Aorta (tissue), 5 donors: Measurements from ENCODE around the gene OR4D10. TPM values are rescaled to one million over a fixed set of nuclear protein-coding genes. Genes with fewer than 3 reads are reported as not detected.
"Not testable (repeated sequence)": the region's sequence is repeated elsewhere in the genome, so short reads cannot be mapped to it uniquely, and the experiment has no call there.

Experiments used
- ATAC-seq: fragments of 200-7000 bp; cut with Tn5 transposase; one replicate; pipeline ENCODE4 v1.9.1; 2022; ENCODE audit warnings: moderate library complexity; ENCODE audit not compliant: low FRiP score
- DNase-seq, 2 donors: peaks; one replicate each; pipeline ENCODE4 v3.0.0-alpha.2; 2020
- H3K27ac ChIP-seq, 2 donors: one replicate each; pipeline ENCODE4 v1.5.1; 2013; ENCODE audit warnings: low read length in 2 of 2, mild to moderate bottlenecking in 2 of 2, moderate library complexity in 2 of 2, control low read depth in 1 of 2, inconsistent platforms in 1 of 2, low read depth in 1 of 2
- H3K27me3 ChIP-seq, 2 donors: one replicate each; pipeline ENCODE4 v1.6.1; 2013; ENCODE audit warnings: control low read depth in 1 of 2, low read length in 1 of 2, mild to moderate bottlenecking in 1 of 2, moderate library complexity in 1 of 2; ENCODE audit not compliant: insufficient read depth in 2 of 2, control insufficient read depth in 1 of 2
- H3K36me3 ChIP-seq, 2 donors: one replicate each; pipeline ENCODE4 v1.6.1; 2013; ENCODE audit warnings: control low read depth in 1 of 2, low read length in 1 of 2, mild to moderate bottlenecking in 1 of 2; ENCODE audit not compliant: insufficient read depth in 2 of 2, control insufficient read depth in 1 of 2
- H3K4me1 ChIP-seq, 2 donors: one replicate each; pipeline ENCODE4 v1.6.1; 2013; ENCODE audit warnings: low read length in 2 of 2, control low read depth in 1 of 2, mild to moderate bottlenecking in 1 of 2, moderate library complexity in 1 of 2; ENCODE audit not compliant: insufficient read depth in 2 of 2, control insufficient read depth in 1 of 2
- H3K4me3 ChIP-seq, 2 donors: one replicate each; pipeline ENCODE4 v1.5.1; 2013; ENCODE audit warnings: low read length in 2 of 2, control low read depth in 1 of 2, mild to moderate bottlenecking in 1 of 2
- H3K9me3 ChIP-seq: one replicate; pipeline ENCODE4 v1.6.1; 2013; ENCODE audit warnings: mild to moderate bottlenecking, low read length; ENCODE audit not compliant: control insufficient read depth
- WGBS, 2 donors: extraction: QIAGEN DNeasy Blood & Tissue Kit; methylation state at CpG; one replicate each; pipeline ENCODE4 v1.1.7; 2013; 5-methylcytosine and 5-hydroxymethylcytosine counted together
- intact Hi-C, 2 donors: fragments of 100-400 bp; cut with DNase I; formaldehyde crosslinking; loops; one replicate each; pipeline versions ENCODE4 v1.14.2 to v1.15.0; 2022
- polyA plus RNA-seq, 2 donors: library from polyadenylated mRNA; stranded (reverse); fragments of 200-250 nt; gene quantifications; one replicate each; pipeline ENCODE4 v1.2.3, GENCODE V29; 2013
- total RNA-seq, 2 donors: library from RNA; stranded (reverse); fragmentation: NEBNext Ultra II Directional; extraction: Animal tissue kit (Norgen Biotek cat#: 25700); gene quantifications; one replicate each; pipeline ENCODE4 v1.2.1, GENCODE V29; 2021
- donor health status: healthy with polysubstance abuse.
- donor health status: Bipolar disorder and iron deficiency.
- donor health status: DM: no; HTN: no; CAD: no.
- donor health status: DM: no; HTN: no; CAD: no.
- donor health status: DM: yes; HTN: yes; CAD: no.

Gene OR4D10
- total and polyA plus RNA-seq, 4 donors: not detected

GRCh38 chr11:59510941-59511589, 38.0 kb downstream of the OR4D10 start, which contains the start of gene OR4D9:
OR4D9 (plus strand) TSS chr11:59511539; CDS start chr11:59514913, 3,374 bp downstream.
- no peak for ATAC-seq
- Histone ChIP-seq H3K9me3 (no peaks in the 10 kb centered on the region), H3K27me3 (peaks cover 0 to 3% of the 10 kb centered on the region in 2 donors), H3K4me3 (no peak within 1 kb of the TSS), H3K4me1 (no peaks in the 10 kb centered on the region), H3K36me3 (no peaks in the 10 kb centered on the region), H3K27ac (no peak within 1 kb of the TSS)
- 0 to 18% methylated on average over 2 of the region's 2 CpGs for WGBS, 2 donors
- intact Hi-C loops: no loop called here
- no peak for DNase-seq

- no peak overlapping the region for H3K27ac ChIP-seq
- no peak overlapping the region for H3K4me3 ChIP-seq
- intact Hi-C loops: no loop called here
- H3K36me3 ChIP-seq: no peaks in the 10 kb centered on the region
- H3K9me3 ChIP-seq: no peaks in the 10 kb centered on the region
- H3K27me3 ChIP-seq: peaks cover 0 to 3% of the 10 kb centered on the region in 2 donors
- ATAC-seq (no peak), DNase-seq (no peak)
- WGBS, 2 donors: 42 to 64% methylated on average over 1 of the region's 1 CpG
- no peaks in the 10 kb centered on the region for H3K4me1 ChIP-seq
These were observed 38.6 kb downstream of the OR4D10 start for GRCh38 chr11:59511675-59512074.

GRCh38 chr11:59520139-59520538, 47.0 kb downstream of the OR4D10 start:
- ATAC-seq, DNase-seq, H3K4me3 ChIP-seq, H3K27me3 ChIP-seq, H3K27ac ChIP-seq, H3K4me1 ChIP-seq, H3K36me3 ChIP-seq, H3K9me3 ChIP-seq, intact Hi-C loops: not testable (repeated sequence)
- 35 to 47% methylated on average over 2 of the region's 2 CpGs for WGBS, 2 donors

- Histone ChIP-seq H3K27ac (no peak overlapping the region), H3K4me1 (no peaks in the 10 kb centered on the region), H3K9me3 (no peaks in the 10 kb centered on the region), H3K36me3 (no peaks in the 10 kb centered on the region), H3K4me3 (no peak overlapping the region), H3K27me3 (peaks cover 0 to 1% of the 10 kb centered on the region in 2 donors)
- no peak for ATAC-seq
- no peak for DNase-seq
- intact Hi-C loops: no loop called here
- 69 to 71% methylated on average over 5 of the region's 5 CpGs for WGBS, 2 donors
These were observed 47.6 kb downstream of the OR4D10 start for GRCh38 chr11:59520741-59521140.

- Histone ChIP-seq H3K4me1 (no peaks in the 10 kb centered on the region), H3K36me3 (no peaks in the 10 kb centered on the region), H3K4me3 (no peak overlapping the region), H3K27ac (no peak overlapping the region), H3K9me3 (no peaks in the 10 kb centered on the region), H3K27me3 (peaks cover 0 to 1% of the 10 kb centered on the region in 2 donors)
- DNase-seq (no peak), ATAC-seq (no peak)
- intact Hi-C loops: no loop called here
- 9 to 11% methylated on average over 1 of the region's 1 CpG for WGBS, 2 donors
These were observed 50.4 kb downstream of the OR4D10 start for GRCh38 chr11:59523541-59523940.

GRCh38 chr11:59528711-59529110, 55.6 kb downstream of the OR4D10 start:
- Histone ChIP-seq H3K27me3 (no peaks in the 10 kb centered on the region), H3K4me3 (no peak overlapping the region), H3K4me1 (no peaks in the 10 kb centered on the region), H3K27ac (no peak overlapping the region), H3K36me3 (no peaks in the 10 kb centered on the region), H3K9me3 (no peaks in the 10 kb centered on the region)
- ATAC-seq (no peak), DNase-seq (no peak)
- intact Hi-C loops: no loop called here
- 55 to 57% methylated on average over 7 of the region's 7 CpGs for WGBS, 2 donors

Other genes starting within 250 kb of the OR4D10 start
- not detected for gene OR5AN1, start 114.4 kb upstream of the OR4D10 start, total RNA-seq
- not detected for gene OR5AN1, start 114.4 kb upstream of the OR4D10 start, polyA plus RNA-seq
- not detected for gene OR5A2, start 46.9 kb upstream of the OR4D10 start, total RNA-seq
- not detected for gene OR5A2, start 46.9 kb upstream of the OR4D10 start, polyA plus RNA-seq
- gene OR5A1, start 36.8 kb upstream of the OR4D10 start, total RNA-seq: not detected
- not detected for gene OR5A1, start 36.8 kb upstream of the OR4D10 start, polyA plus RNA-seq
- not detected for gene OR4D6, start 16.4 kb upstream of the OR4D10 start, total RNA-seq
- not detected for gene OR4D6, start 16.4 kb upstream of the OR4D10 start, polyA plus RNA-seq
- gene OR4D11, start 30.3 kb downstream of the OR4D10 start, total RNA-seq: not detected
- not detected for gene OR4D11, start 30.3 kb downstream of the OR4D10 start, polyA plus RNA-seq
- not detected for gene OR4D9, start 38.2 kb downstream of the OR4D10 start, total RNA-seq
- gene OR4D9, start 38.2 kb downstream of the OR4D10 start, polyA plus RNA-seq: not detected
- 10 to 100 TPM; 40.4 to 42.4 TPM for gene OSBP, start 142.5 kb downstream of the OR4D10 start, total RNA-seq
- gene OSBP, start 142.5 kb downstream of the OR4D10 start, polyA plus RNA-seq: 10 to 100 TPM; 15.0 to 19.5 TPM
- gene PATL1, start 195.7 kb downstream of the OR4D10 start, total RNA-seq: 10 to 100 TPM; 23.7 to 29.6 TPM
- gene PATL1, start 195.7 kb downstream of the OR4D10 start, polyA plus RNA-seq: 1 to 10 TPM; 8.2 to 9.6 TPM
- not detected for gene OR10V1, start 240.5 kb downstream of the OR4D10 start, total RNA-seq
- gene OR10V1, start 240.5 kb downstream of the OR4D10 start, polyA plus RNA-seq: not detected